Hepatocyte (in vitro differentiated cells): ENCODE results near the gene CD226. TPM values are rescaled to one million over a fixed set of nuclear protein-coding genes. Genes with fewer than 3 reads are reported as not detected.

Experiments
- DNase-seq: peaks from one replicate; pipeline ENCODE4 v3.0.0-alpha.2; 2016; ENCODE audit warnings: low spot score
- H2AFZ ChIP-seq: fragments of 200-600 bp; sonication (generic); 2 replicates; pipeline ENCODE4 v1.6.0; 2016; ENCODE audit warnings: antibody characterized with exemption, mild to moderate bottlenecking
- H3K27ac ChIP-seq: fragments of 200-600 bp; sonication (generic); 2 replicates; pipeline ENCODE4 v1.5.1; 2016; ENCODE audit warnings: mild to moderate bottlenecking
- H3K27me3 ChIP-seq: fragments of 200-600 bp; sonication (generic); 2 replicates; pipeline ENCODE4 v1.6.1; 2016
- H3K36me3 ChIP-seq: fragments of 200-600 bp; sonication (generic); replicated peaks from 2 replicates; pipeline ENCODE4 v1.5.1; 2016; ENCODE audit warnings: low read depth; ENCODE audit not compliant: insufficient read depth
- H3K4me1 ChIP-seq: fragments of 200-600 bp; sonication (generic); 2 replicates; pipeline ENCODE4 v1.5.1; 2016; ENCODE audit warnings: mild to moderate bottlenecking, moderate library complexity; ENCODE audit not compliant: insufficient read depth
- H3K4me2 ChIP-seq: fragments of 200-600 bp; sonication (generic); 2 replicates; pipeline ENCODE4 v1.6.0; 2016
- H3K4me3 ChIP-seq: fragments of 200-600 bp; sonication (generic); 2 replicates; pipeline ENCODE4 v1.5.1; 2016; ENCODE audit warnings: mild to moderate bottlenecking
- H3K79me2 ChIP-seq: fragments of 200-600 bp; sonication (generic); 2 replicates; pipeline ENCODE4 v1.6.0; 2017; ENCODE audit warnings: mild to moderate bottlenecking
- H3K9me2 ChIP-seq: fragments of 200-600 bp; sonication (generic); replicated peaks from 2 replicates; pipeline ENCODE4 v1.6.0; 2017; ENCODE audit warnings: mild to moderate bottlenecking; ENCODE audit not compliant: insufficient read depth
- H3K9me3 ChIP-seq: fragments of 200-600 bp; sonication (generic); 2 replicates; pipeline ENCODE4 v1.5.1; 2016; ENCODE audit warnings: low read depth, mild to moderate bottlenecking
- H4K20me1 ChIP-seq: fragments of 200-600 bp; sonication (generic); 2 replicates; pipeline ENCODE4 v1.6.0; 2016; ENCODE audit warnings: mild to moderate bottlenecking; ENCODE audit not compliant: insufficient read depth, poor library complexity, severe bottlenecking
- CTCF ChIP-seq: fragments of 200-600 bp; sonication (generic); IDR thresholded peaks from 2 replicates; pipeline ENCODE4 v1.5.1; 2016; ENCODE audit warnings: antibody characterized with exemption, mild to moderate bottlenecking; ENCODE audit not compliant: poor library complexity
- EZH2 ChIP-seq: fragments of 200-600 bp; sonication (generic); IDR thresholded peaks from 2 replicates; pipeline ENCODE4 v1.6.1; 2016; ENCODE audit warnings: antibody characterized with exemption, mild to moderate bottlenecking, borderline replicate concordance
- EZH2phosphoT487 ChIP-seq: fragments of 200-600 bp; sonication (generic); IDR thresholded peaks from one replicate; pipeline ENCODE4 v1.6.1; 2018; ENCODE audit warnings: antibody characterized with exemption, mild to moderate bottlenecking, low read depth, moderate library complexity; ENCODE audit not compliant: unreplicated experiment, severe bottlenecking
- WGBS: methylation state at CpG from one replicate; pipeline ENCODE4 v1.1.6; 2016; ENCODE audit warnings: low lambda C conversion rate; ENCODE audit errors: missing lambda C conversion rate; 5-methylcytosine and 5-hydroxymethylcytosine counted together
- polyA plus RNA-seq: library from polyadenylated mRNA; unstranded; fragments of >200 nt; fragmentation: Nextera tagmentation; extraction: Ambion mirVana; gene quantifications from 2 replicates; pipeline ENCODE4 v1.2.1, GENCODE V29; 2016
- total RNA-seq: library from RNA; depleted of rRNA; stranded (reverse); fragments of >200 nt; gene quantifications from 2 replicates; pipeline ENCODE4 v1.2.3, GENCODE V29; 2014

The CD226 gene
- total and polyA plus RNA-seq, 2 experiments from 2014 or later = 0.07 TPM; not detected in 1

- Histone ChIP-seq H3K36me3 (no peaks in the 10 kb centered on the region), H3K27me3 (no peaks in the 10 kb centered on the region), H4K20me1 (no peaks in the 10 kb centered on the region), H2AFZ (no peak overlapping the region), H3K4me1 (no peaks in the 10 kb centered on the region), H3K4me3 (no peak overlapping the region), H3K9me3 (no peaks in the 10 kb centered on the region), H3K4me2 (no peak overlapping the region), H3K9me2 (no peaks in the 10 kb centered on the region), H3K27ac (no peak overlapping the region), H3K79me2 (no peaks in the 10 kb centered on the region)
- WGBS = 65% methylated on average over 8 of the region's 8 CpGs
- DNase-seq = peak; percentile 7
- TF ChIP-seq EZH2 = no peak
- TF ChIP-seq EZH2phosphoT487 = no peak
These were observed 101.8 kb downstream of the CD226 start for GRCh38 chr18:69845593-69846506.

GRCh38 chr18:69844656-69845055 is 103.0 kb downstream of the CD226 start:
- no peak overlapping the region for H3K27ac ChIP-seq
- H3K4me2 ChIP-seq = no peak overlapping the region
- H3K36me3 ChIP-seq = no peaks in the 10 kb centered on the region
- no peaks in the 10 kb centered on the region for H3K27me3 ChIP-seq
- no peaks in the 10 kb centered on the region for H3K4me1 ChIP-seq
- no peaks in the 10 kb centered on the region for H3K79me2 ChIP-seq
- H2AFZ ChIP-seq = no peak overlapping the region
- 93% methylated on average over 2 of the region's 2 CpGs for WGBS
- H4K20me1 ChIP-seq = no peaks in the 10 kb centered on the region
- H3K9me3 ChIP-seq = no peaks in the 10 kb centered on the region
- no peaks in the 10 kb centered on the region for H3K9me2 ChIP-seq
- DNase-seq = no peak
- no peak overlapping the region for H3K4me3 ChIP-seq
- no peak for TF ChIP-seq EZH2phosphoT487
- no peak for TF ChIP-seq EZH2
- no peak for TF ChIP-seq CTCF

GRCh38 chr18:69843015-69843414 is 104.7 kb downstream of the CD226 start:
- H3K36me3 ChIP-seq = no peaks in the 10 kb centered on the region
- no peaks in the 10 kb centered on the region for H3K27me3 ChIP-seq
- WGBS = 75% methylated on average over 5 of the region's 5 CpGs
- H3K9me3 ChIP-seq = no peaks in the 10 kb centered on the region
- H3K4me1 ChIP-seq = no peaks in the 10 kb centered on the region
- H3K4me2 ChIP-seq = no peak overlapping the region
- no peaks in the 10 kb centered on the region for H3K9me2 ChIP-seq
- no peak overlapping the region for H2AFZ ChIP-seq
- TF ChIP-seq EZH2phosphoT487 (no peak), EZH2 (no peak), CTCF (no peak)
- no peaks in the 10 kb centered on the region for H4K20me1 ChIP-seq
- DNase-seq = no peak
- no peaks in the 10 kb centered on the region for H3K79me2 ChIP-seq
- H3K27ac ChIP-seq = no peak overlapping the region
- no peak overlapping the region for H3K4me3 ChIP-seq

- H3K4me1 ChIP-seq = no peaks in the 10 kb centered on the region
- H3K4me2 ChIP-seq = no peak overlapping the region
- WGBS = 89% methylated on average over 9 of the region's 9 CpGs
- no peak overlapping the region for H3K27ac ChIP-seq
- H3K4me3 ChIP-seq = no peak overlapping the region
- no peak for TF ChIP-seq CTCF
- no peak for TF ChIP-seq EZH2
- TF ChIP-seq EZH2phosphoT487 = no peak
- no peaks in the 10 kb centered on the region for H3K79me2 ChIP-seq
- H4K20me1 ChIP-seq = no peaks in the 10 kb centered on the region
- DNase-seq = no peak
- H2AFZ ChIP-seq = no peak overlapping the region
- no peaks in the 10 kb centered on the region for H3K36me3 ChIP-seq
- H3K9me3 ChIP-seq = no peaks in the 10 kb centered on the region
- no peaks in the 10 kb centered on the region for H3K9me2 ChIP-seq
- no peaks in the 10 kb centered on the region for H3K27me3 ChIP-seq
These were observed 106.6 kb downstream of the CD226 start for GRCh38 chr18:69841117-69841516.
